Measurements from ENCODE around the gene AADACL2.

- TF ChIP-seq POLR2A (IDR thresholded peaks at IDR 0.05; ENCODE audit: low read length) (no peak), GATA1 (IDR thresholded peaks at IDR 0.05; ENCODE audit: low read depth, low read length) (no peak)
Measured at GRCh38 chr3:151769175-151769574, 35.4 kb downstream of the AADACL2 start.

Data from erythroblast (primary cell).